ENCODE data around the gene DDX17. TPM values are rescaled to one million over a fixed set of nuclear protein-coding genes. Genes with fewer than 3 reads are reported as not detected.

Gene DDX17
- total RNA-seq, 1 experiment from 2014 or later = 234 TPM

DNA sequence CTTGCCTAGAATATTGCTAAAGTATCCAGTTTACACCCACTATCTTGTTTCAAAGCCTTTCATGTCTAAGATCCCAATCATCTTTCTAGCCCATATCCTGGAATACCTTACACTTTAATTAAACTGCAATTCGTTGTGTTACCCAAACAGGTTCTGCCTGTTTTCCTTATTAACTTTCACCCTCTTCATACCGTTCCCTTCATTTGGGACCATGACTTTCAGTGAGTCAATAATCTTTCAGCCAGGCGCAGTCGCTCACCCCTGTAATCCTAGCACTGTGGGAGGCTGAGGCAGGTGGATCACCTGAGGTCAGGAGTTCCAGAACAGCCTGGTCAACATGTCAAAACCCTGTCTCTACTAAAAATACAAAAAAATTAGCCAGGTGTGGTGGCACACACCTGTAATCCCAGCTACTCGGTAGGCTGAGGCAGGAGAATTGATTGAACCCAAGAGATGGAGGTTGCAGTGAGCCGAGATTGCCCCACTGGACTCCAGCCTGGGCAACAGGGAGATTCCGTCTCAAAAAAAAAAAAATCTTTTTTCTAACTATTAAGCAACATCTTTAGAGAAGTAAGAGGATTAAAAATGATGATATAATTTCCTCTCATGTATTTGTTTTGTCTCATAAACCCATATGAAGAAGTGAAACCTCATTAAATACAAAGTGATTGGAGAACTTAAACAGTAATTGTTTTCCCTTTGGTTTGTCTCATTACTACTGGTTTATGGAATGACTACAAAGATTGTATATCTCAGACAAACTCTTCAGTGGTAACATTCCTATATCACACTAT lies 43.2 kb upstream of the DDX17 start:
- no peaks in the 10 kb centered on the region; a peak in 1 of 4 replicates for H3K9me3 ChIP-seq (ENCODE audit: control insufficient read depth in 1 of 2, insufficient read depth in 1 of 2, low read depth in 1 of 2, low read length in 2 of 2)
- H3K27me3 ChIP-seq (ENCODE audit: insufficient read depth, low read length) = no peaks in the 10 kb centered on the region
- H3K9ac ChIP-seq (ENCODE audit: low read length) = no peak overlapping the region
- peak overlapping the region; percentile 52 for H2AFZ ChIP-seq (ENCODE audit: low read depth, low read length, poor library complexity, severe bottlenecking)
- no TSS peak for BruUV-seq (replicated peaks)
- no peaks in the 10 kb centered on the region for H3K79me2 ChIP-seq (ENCODE audit: insufficient read depth, low read length)
- H3K27ac ChIP-seq (ENCODE audit: low read depth, low read length) = no peak overlapping the region
- no peaks in the 10 kb centered on the region for H4K20me1 ChIP-seq (ENCODE audit: insufficient read depth)
- CTCF ChIA-PET = no interaction called here
- no peak for TF ChIP-seq POLR2AphosphoS5 (IDR thresholded peaks at IDR 0.05; ENCODE audit: low read depth, low read length)
- peak; percentile 67; the same call in 1 of the 2 replicates for TF ChIP-seq SP1 (IDR thresholded peaks at IDR 0.05; ENCODE audit: low read depth)
- no peak overlapping the region for H3K4me3 ChIP-seq (replicated peaks in 1 of 2; ENCODE audit: low read depth in 1 of 2, low read length in 2 of 2)
- peak overlapping the region; percentile 28 for H3K4me2 ChIP-seq (ENCODE audit: low read length)
- no peak; the same call in 1 of the 2 replicates for ATAC-seq
- RAD21 ChIA-PET (ENCODE audit: low non-redundant PET in 1 of 2, low total read pairs in 2 of 2, uncharacterized antibody in 2 of 2, unreplicated experiment in 2 of 2) = no interaction called here
- intact Hi-C loops (cut with micrococcal nuclease) = no loop called here
- peaks cover 2 to 7% of the 10 kb centered on the region in 2 experiments; a peak in 2 of 4 replicates for H3K4me1 ChIP-seq (ENCODE audit: control insufficient read depth in 1 of 2, insufficient read depth in 2 of 2, low read length in 2 of 2)
- POLR2A ChIA-PET = no interaction called here
- H3K9me2 ChIP-seq (ENCODE audit: insufficient read depth) = no peaks in the 10 kb centered on the region
- DNase-seq (ENCODE audit: low read depth, low spot score) = no peak
- H3K36me3 ChIP-seq (ENCODE audit: control insufficient read depth in 1 of 2, insufficient read depth in 2 of 2, low read length in 2 of 2) = no peaks in the 10 kb centered on the region

DNA sequence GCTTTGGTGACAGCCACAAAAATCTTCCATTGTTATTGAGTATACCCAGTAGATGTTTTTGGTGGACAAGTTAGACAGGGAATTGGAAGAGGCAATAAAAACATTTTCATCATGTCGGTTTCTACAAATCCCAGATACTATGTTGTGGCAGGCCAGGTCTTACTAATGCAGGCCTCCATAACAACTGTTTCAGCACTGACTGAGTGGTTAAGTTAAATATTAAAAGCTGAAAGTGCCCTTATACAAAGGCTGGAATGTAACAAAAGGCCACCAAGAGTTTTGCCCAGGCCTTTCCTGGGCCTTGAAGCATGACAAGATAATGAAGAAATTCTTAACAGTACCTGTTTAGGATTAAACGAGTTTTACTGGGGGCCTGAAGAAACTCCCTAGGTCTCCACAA lies 34.6 kb upstream of the DDX17 start:
- no peaks in the 10 kb centered on the region for H3K4me1 ChIP-seq (ENCODE audit: control insufficient read depth in 1 of 2, insufficient read depth in 2 of 2, low read length in 2 of 2)
- RAD21 ChIA-PET (ENCODE audit: low non-redundant PET in 1 of 2, low total read pairs in 2 of 2, uncharacterized antibody in 2 of 2, unreplicated experiment in 2 of 2) = no interaction called here
- TF ChIP-seq SP1 (IDR thresholded peaks at IDR 0.05; ENCODE audit: low read depth) (no peak), CEBPB (IDR thresholded peaks at IDR 0.05; ENCODE audit: low read depth) (no peak), EZH2phosphoT487 (IDR thresholded peaks at IDR 0.05; ENCODE audit: borderline replicate concordance) (no peak), JUND (IDR thresholded peaks at IDR 0.05) (no peak), TCF7L2 (IDR thresholded peaks at IDR 0.05; ENCODE audit: borderline replicate concordance, extremely low read depth, insufficient read depth, insufficient read length) (no peak), ELF1 (IDR thresholded peaks at IDR 0.05; ENCODE audit: borderline replicate concordance, low read depth) (no peak), YY1 (IDR thresholded peaks at IDR 0.05; ENCODE audit: extremely low read depth, insufficient replicate concordance, low read depth, low read length) (no peak)
- TF ChIP-seq, protein P1, sequence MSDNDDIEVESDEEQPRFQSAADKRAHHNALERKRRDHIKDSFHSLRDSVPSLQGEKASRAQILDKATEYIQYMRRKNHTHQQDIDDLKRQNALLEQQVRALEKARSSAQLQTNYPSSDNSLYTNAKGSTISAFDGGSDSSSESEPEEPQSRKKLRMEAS (IDR thresholded peaks at IDR 0.05) = no peak
- TF ChIP-seq, protein P2, sequence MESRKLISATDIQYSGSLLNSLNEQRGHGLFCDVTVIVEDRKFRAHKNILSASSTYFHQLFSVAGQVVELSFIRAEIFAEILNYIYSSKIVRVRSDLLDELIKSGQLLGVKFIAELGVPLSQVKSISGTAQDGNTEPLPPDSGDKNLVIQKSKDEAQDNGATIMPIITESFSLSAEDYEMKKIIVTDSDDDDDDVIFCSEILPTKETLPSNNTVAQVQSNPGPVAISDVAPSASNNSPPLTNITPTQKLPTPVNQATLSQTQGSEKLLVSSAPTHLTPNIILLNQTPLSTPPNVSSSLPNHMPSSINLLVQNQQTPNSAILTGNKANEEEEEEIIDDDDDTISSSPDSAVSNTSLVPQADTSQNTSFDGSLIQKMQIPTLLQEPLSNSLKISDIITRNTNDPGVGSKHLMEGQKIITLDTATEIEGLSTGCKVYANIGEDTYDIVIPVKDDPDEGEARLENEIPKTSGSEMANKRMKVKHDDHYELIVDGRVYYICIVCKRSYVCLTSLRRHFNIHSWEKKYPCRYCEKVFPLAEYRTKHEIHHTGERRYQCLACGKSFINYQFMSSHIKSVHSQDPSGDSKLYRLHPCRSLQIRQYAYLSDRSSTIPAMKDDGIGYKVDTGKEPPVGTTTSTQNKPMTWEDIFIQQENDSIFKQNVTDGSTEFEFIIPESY (IDR thresholded peaks at IDR 0.05; ENCODE audit: extremely low read depth, insufficient replicate concordance, low read length) = no peak
- no peak overlapping the region for H2AFZ ChIP-seq (ENCODE audit: low read depth, low read length, poor library complexity, severe bottlenecking)
- H3K9me3 ChIP-seq (ENCODE audit: control insufficient read depth in 1 of 2, insufficient read depth in 1 of 2, low read depth in 1 of 2, low read length in 2 of 2) = peaks cover 0 to 7% of the 10 kb centered on the region in 2 experiments; a peak in 1 of 4 replicates
- CTCF ChIA-PET = interaction anchor here (0.6 kb wide), 1 partner anchor 118 kb away, joined by 3 read pairs; no protein-coding TSS in a partner anchor
- no peak overlapping the region for H3K4me3 ChIP-seq (replicated peaks in 1 of 2; ENCODE audit: low read depth in 1 of 2, low read length in 2 of 2)
- no peak overlapping the region for H3K4me2 ChIP-seq (ENCODE audit: low read length)
- H3K27me3 ChIP-seq (ENCODE audit: insufficient read depth, low read length) = no peaks in the 10 kb centered on the region
- no peaks in the 10 kb centered on the region for H3K79me2 ChIP-seq (ENCODE audit: insufficient read depth, low read length)
- BruUV-seq (replicated peaks) = no TSS peak
- no peak overlapping the region for H3K27ac ChIP-seq (ENCODE audit: low read depth, low read length)
- no peaks in the 10 kb centered on the region for H4K20me1 ChIP-seq (ENCODE audit: insufficient read depth)
- DNase-seq (ENCODE audit: low read depth, low spot score) (no peak), ATAC-seq (no peak)
- no peak overlapping the region for H3K9ac ChIP-seq (ENCODE audit: low read length)
- intact Hi-C loops (cut with micrococcal nuclease) = no loop called here
- POLR2A ChIA-PET = no interaction called here
- no peaks in the 10 kb centered on the region for H3K36me3 ChIP-seq (ENCODE audit: control insufficient read depth in 1 of 2, insufficient read depth in 2 of 2, low read length in 2 of 2)
- H3K9me2 ChIP-seq (ENCODE audit: insufficient read depth) = no peaks in the 10 kb centered on the region

All from HCT116 (cell line).